WTC11 (cell line): ENCODE results near the gene PDE1A. TPM values are rescaled to one million over a fixed set of nuclear protein-coding genes. Genes with fewer than 3 reads are reported as not detected.

Source experiments
- ATAC-seq: fragments of 200-7000 bp; cut with Tn5 transposase; 2 replicates; pipeline ENCODE4 v1.10.0; 2021; ENCODE audit warnings: mild to moderate bottlenecking, moderate library complexity
- CTCF ChIA-PET: fragments of 300-600 bp; sonication (Branson Sonifier 250); formaldehyde crosslinking; loops from one replicate; lab custom pipeline; 2021; ENCODE audit warnings: antibody characterized with exemption; lab: Charles Lee
- POLR2A ChIA-PET: fragments of 350-600 bp; sonication (Branson Sonifier 250); formaldehyde crosslinking; loops from one replicate; lab custom pipeline; 2021; ENCODE audit warnings: antibody characterized with exemption; lab: Charles Lee
- DNase-seq: peaks from one replicate; pipeline ENCODE4 v3.0.0; 2021; ENCODE audit warnings: low spot score
- H3K27ac Mint-ChIP-seq: 2 replicates; pipeline ENCODE4 v1.8.0; 2021; ENCODE audit warnings: mixed read lengths
- H3K27me3 Mint-ChIP-seq: 2 replicates; pipeline ENCODE4 v1.8.0; 2021; ENCODE audit warnings: low read depth, mild to moderate bottlenecking, moderate library complexity, mixed read lengths
- H3K36me3 Mint-ChIP-seq: 2 replicates; pipeline ENCODE4 v1.8.0; 2021; ENCODE audit warnings: mixed read lengths
- H3K4me1 Mint-ChIP-seq: 2 replicates; pipeline ENCODE4 v1.8.0; 2022; ENCODE audit warnings: mixed read lengths
- H3K4me3 Mint-ChIP-seq: 2 replicates; pipeline ENCODE4 v1.8.0; 2021; ENCODE audit warnings: mild to moderate bottlenecking, moderate library complexity, mixed read lengths
- H3K9me3 Mint-ChIP-seq: 2 replicates; pipeline ENCODE4 v1.8.0; 2021; ENCODE audit warnings: mixed read lengths
- CREB1 ChIP-seq: sonication (generic); formaldehyde crosslinking; IDR thresholded peaks from 2 replicates; pipeline ENCODE4 v1.8.0; 2023; ENCODE audit warnings: mild to moderate bottlenecking, missing genetic modification reagents
- ELF4 ChIP-seq: sonication (generic); formaldehyde crosslinking; IDR thresholded peaks from 2 replicates; pipeline ENCODE4 v1.8.1; 2022; ENCODE audit warnings: low read depth, mild to moderate bottlenecking, moderate library complexity, missing genetic modification reagents
- ETV6 ChIP-seq: sonication (generic); formaldehyde crosslinking; IDR thresholded peaks from 2 replicates; pipeline ENCODE4 v1.8.1; 2022; ENCODE audit warnings: mild to moderate bottlenecking, missing genetic modification reagents
- FOXK1 ChIP-seq: sonication (generic); formaldehyde crosslinking; IDR thresholded peaks from 2 replicates; pipeline ENCODE4 v1.8.0; 2022; ENCODE audit warnings: mild to moderate bottlenecking, moderate library complexity, missing genetic modification reagents
- NFE2L1 ChIP-seq: sonication (generic); formaldehyde crosslinking; IDR thresholded peaks from 2 replicates; pipeline ENCODE4 v1.8.1; 2023; ENCODE audit warnings: missing genetic modification reagents
- NFYB ChIP-seq: sonication (generic); formaldehyde crosslinking; conservative IDR thresholded peaks from 2 replicates; pipeline ENCODE4 v1.8.0; 2022; ENCODE audit warnings: low read depth, missing genetic modification reagents
- NR2C2 ChIP-seq: sonication (generic); formaldehyde crosslinking; IDR thresholded peaks from 2 replicates; pipeline ENCODE4 v1.8.0; 2022; ENCODE audit warnings: mild to moderate bottlenecking, missing genetic modification reagents
- NR3C1 ChIP-seq: sonication (generic); formaldehyde crosslinking; conservative IDR thresholded peaks from 2 replicates; pipeline ENCODE4 v1.8.1; 2023; ENCODE audit warnings: low read depth, mild to moderate bottlenecking, missing genetic modification reagents
- SOX15 ChIP-seq: fragments of 250-450 bp; sonication (Bioruptor Pico); IDR thresholded peaks from 2 replicates; pipeline ENCODE4 v1.9.0; 2021; ENCODE audit warnings: mild to moderate bottlenecking
- TCF7 ChIP-seq: sonication (generic); formaldehyde crosslinking; IDR thresholded peaks from 2 replicates; pipeline ENCODE4 v1.8.0; 2022; ENCODE audit warnings: mild to moderate bottlenecking, low read depth, missing genetic modification reagents, moderate library complexity
- TEAD4 ChIP-seq: sonication (generic); formaldehyde crosslinking; IDR thresholded peaks from 2 replicates; pipeline ENCODE4 v1.8.0; 2022; ENCODE audit warnings: mild to moderate bottlenecking, missing genetic modification reagents
- ZBTB21 ChIP-seq: sonication (generic); formaldehyde crosslinking; IDR thresholded peaks from 2 replicates; pipeline ENCODE4 v1.8.1; 2023; ENCODE audit warnings: mild to moderate bottlenecking, missing genetic modification reagents, borderline replicate concordance
- ZNF263 ChIP-seq: sonication (generic); formaldehyde crosslinking; IDR thresholded peaks from 2 replicates; pipeline ENCODE4 v1.8.1; 2022; ENCODE audit warnings: low read depth, mild to moderate bottlenecking, moderate library complexity, missing genetic modification reagents
- ZNF317 ChIP-seq: sonication (generic); formaldehyde crosslinking; IDR thresholded peaks from 2 replicates; pipeline ENCODE4 v1.8.1; 2023; ENCODE audit warnings: low read depth, mild to moderate bottlenecking, moderate library complexity, missing genetic modification reagents, borderline replicate concordance
- total RNA-seq: library from RNA; stranded (reverse); gene quantifications from 3 replicates; pipeline ENCODE4 v1.2.3, GENCODE V29; 2021
- TF ChIP-seq, protein P1 (sequence below): sonication (generic); formaldehyde crosslinking; IDR thresholded peaks from 2 replicates; pipeline ENCODE4 v1.8.0; 2022; ENCODE audit warnings: mild to moderate bottlenecking, missing genetic modification reagents
- TF ChIP-seq, protein P2 (sequence below): sonication (generic); formaldehyde crosslinking; conservative IDR thresholded peaks from 2 replicates; pipeline ENCODE4 v1.8.1; 2022; ENCODE audit warnings: mild to moderate bottlenecking, missing genetic modification reagents
- TF ChIP-seq, protein P3 (sequence below): sonication (generic); formaldehyde crosslinking; IDR thresholded peaks from 2 replicates; pipeline ENCODE4 v1.8.0; 2023; ENCODE audit warnings: missing genetic modification reagents, mild to moderate bottlenecking, borderline replicate concordance
- TF ChIP-seq, protein P4 (sequence below): sonication (generic); formaldehyde crosslinking; IDR thresholded peaks from 2 replicates; pipeline ENCODE4 v1.8.0; 2022; ENCODE audit warnings: missing genetic modification reagents
- TF ChIP-seq, protein P5 (sequence below): sonication (generic); formaldehyde crosslinking; IDR thresholded peaks from 2 replicates; pipeline ENCODE4 v1.8.0; 2023; ENCODE audit warnings: mild to moderate bottlenecking, missing genetic modification reagents
- TF ChIP-seq, protein P6 (sequence below): sonication (generic); formaldehyde crosslinking; IDR thresholded peaks from 2 replicates; pipeline ENCODE4 v1.8.0; 2022; ENCODE audit warnings: mild to moderate bottlenecking, missing genetic modification reagents

PDE1A gene
- total RNA-seq, 1 experiment from 2014 or later: not detected

DNA sequence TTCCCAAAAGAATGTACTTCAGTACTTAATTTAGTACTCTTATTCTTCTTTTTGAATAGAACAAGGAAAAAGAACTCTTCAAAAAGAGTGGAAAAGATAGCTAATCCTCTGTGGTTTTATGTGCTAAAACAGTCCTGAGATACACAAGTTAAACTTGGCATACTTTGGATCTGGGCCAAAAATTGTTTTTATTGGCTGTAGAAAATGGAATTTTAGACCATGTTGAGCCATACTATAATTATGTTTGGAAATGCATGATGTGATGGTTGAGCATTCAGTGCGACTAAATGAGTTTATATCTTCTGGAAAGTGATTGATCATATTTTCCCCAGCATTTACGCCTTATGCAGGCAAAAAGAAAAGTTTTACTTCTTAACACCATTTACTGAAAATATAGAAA is 18.0 kb upstream of the PDE1A start:
- no peak for DNase-seq
- CTCF ChIA-PET: no interaction called here
- POLR2A ChIA-PET: no interaction called here

More for the DNA sequence above, 18.0 kb upstream of the PDE1A start:
- H3K36me3 Mint-ChIP-seq: no peaks in the 10 kb centered on the region
- no peak overlapping the region for H3K27ac Mint-ChIP-seq
- H3K27me3 Mint-ChIP-seq: no peaks in the 10 kb centered on the region
- H3K4me3 Mint-ChIP-seq: no peak overlapping the region
- no peak for ATAC-seq
- H3K4me1 Mint-ChIP-seq: peaks cover 14% of the 10 kb centered on the region
- H3K9me3 Mint-ChIP-seq: no peaks in the 10 kb centered on the region; the same call in 1 of the 2 replicates
- TF ChIP-seq SOX15 (CRISPR knock-in tag) (no peak), NR2C2 (CRISPR knock-in tag) (no peak), FOXK1 (no peak), TCF7 (CRISPR knock-in tag) (no peak), TEAD4 (CRISPR knock-in tag) (no peak), NFE2L1 (CRISPR knock-in tag) (no peak), ZBTB21 (no peak), ELF4 (CRISPR knock-in tag) (no peak), ZNF317 (CRISPR knock-in tag) (no peak), CREB1 (CRISPR knock-in tag) (no peak), NR3C1 (no peak), ZNF263 (CRISPR knock-in tag) (no peak), NFYB (CRISPR knock-in tag) (no peak), ETV6 (CRISPR knock-in tag) (no peak)
- TF ChIP-seq, protein P1, sequence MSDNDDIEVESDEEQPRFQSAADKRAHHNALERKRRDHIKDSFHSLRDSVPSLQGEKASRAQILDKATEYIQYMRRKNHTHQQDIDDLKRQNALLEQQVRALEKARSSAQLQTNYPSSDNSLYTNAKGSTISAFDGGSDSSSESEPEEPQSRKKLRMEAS: no peak
- TF ChIP-seq, protein P2, sequence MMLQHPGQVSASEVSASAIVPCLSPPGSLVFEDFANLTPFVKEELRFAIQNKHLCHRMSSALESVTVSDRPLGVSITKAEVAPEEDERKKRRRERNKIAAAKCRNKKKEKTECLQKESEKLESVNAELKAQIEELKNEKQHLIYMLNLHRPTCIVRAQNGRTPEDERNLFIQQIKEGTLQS (CRISPR knock-in tag): no peak
- TF ChIP-seq, protein P3, sequence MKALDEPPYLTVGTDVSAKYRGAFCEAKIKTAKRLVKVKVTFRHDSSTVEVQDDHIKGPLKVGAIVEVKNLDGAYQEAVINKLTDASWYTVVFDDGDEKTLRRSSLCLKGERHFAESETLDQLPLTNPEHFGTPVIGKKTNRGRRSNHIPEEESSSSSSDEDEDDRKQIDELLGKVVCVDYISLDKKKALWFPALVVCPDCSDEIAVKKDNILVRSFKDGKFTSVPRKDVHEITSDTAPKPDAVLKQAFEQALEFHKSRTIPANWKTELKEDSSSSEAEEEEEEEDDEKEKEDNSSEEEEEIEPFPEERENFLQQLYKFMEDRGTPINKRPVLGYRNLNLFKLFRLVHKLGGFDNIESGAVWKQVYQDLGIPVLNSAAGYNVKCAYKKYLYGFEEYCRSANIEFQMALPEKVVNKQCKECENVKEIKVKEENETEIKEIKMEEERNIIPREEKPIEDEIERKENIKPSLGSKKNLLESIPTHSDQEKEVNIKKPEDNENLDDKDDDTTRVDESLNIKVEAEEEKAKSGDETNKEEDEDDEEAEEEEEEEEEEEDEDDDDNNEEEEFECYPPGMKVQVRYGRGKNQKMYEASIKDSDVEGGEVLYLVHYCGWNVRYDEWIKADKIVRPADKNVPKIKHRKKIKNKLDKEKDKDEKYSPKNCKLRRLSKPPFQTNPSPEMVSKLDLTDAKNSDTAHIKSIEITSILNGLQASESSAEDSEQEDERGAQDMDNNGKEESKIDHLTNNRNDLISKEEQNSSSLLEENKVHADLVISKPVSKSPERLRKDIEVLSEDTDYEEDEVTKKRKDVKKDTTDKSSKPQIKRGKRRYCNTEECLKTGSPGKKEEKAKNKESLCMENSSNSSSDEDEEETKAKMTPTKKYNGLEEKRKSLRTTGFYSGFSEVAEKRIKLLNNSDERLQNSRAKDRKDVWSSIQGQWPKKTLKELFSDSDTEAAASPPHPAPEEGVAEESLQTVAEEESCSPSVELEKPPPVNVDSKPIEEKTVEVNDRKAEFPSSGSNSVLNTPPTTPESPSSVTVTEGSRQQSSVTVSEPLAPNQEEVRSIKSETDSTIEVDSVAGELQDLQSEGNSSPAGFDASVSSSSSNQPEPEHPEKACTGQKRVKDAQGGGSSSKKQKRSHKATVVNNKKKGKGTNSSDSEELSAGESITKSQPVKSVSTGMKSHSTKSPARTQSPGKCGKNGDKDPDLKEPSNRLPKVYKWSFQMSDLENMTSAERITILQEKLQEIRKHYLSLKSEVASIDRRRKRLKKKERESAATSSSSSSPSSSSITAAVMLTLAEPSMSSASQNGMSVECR (CRISPR knock-in tag): no peak
- TF ChIP-seq, protein P4, sequence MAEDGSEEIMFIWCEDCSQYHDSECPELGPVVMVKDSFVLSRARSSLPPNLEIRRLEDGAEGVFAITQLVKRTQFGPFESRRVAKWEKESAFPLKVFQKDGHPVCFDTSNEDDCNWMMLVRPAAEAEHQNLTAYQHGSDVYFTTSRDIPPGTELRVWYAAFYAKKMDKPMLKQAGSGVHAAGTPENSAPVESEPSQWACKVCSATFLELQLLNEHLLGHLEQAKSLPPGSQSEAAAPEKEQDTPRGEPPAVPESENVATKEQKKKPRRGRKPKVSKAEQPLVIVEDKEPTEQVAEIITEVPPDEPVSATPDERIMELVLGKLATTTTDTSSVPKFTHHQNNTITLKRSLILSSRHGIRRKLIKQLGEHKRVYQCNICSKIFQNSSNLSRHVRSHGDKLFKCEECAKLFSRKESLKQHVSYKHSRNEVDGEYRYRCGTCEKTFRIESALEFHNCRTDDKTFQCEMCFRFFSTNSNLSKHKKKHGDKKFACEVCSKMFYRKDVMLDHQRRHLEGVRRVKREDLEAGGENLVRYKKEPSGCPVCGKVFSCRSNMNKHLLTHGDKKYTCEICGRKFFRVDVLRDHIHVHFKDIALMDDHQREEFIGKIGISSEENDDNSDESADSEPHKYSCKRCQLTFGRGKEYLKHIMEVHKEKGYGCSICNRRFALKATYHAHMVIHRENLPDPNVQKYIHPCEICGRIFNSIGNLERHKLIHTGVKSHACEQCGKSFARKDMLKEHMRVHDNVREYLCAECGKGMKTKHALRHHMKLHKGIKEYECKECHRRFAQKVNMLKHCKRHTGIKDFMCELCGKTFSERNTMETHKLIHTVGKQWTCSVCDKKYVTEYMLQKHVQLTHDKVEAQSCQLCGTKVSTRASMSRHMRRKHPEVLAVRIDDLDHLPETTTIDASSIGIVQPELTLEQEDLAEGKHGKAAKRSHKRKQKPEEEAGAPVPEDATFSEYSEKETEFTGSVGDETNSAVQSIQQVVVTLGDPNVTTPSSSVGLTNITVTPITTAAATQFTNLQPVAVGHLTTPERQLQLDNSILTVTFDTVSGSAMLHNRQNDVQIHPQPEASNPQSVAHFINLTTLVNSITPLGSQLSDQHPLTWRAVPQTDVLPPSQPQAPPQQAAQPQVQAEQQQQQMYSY (CRISPR knock-in tag): no peak
- TF ChIP-seq, protein P5, sequence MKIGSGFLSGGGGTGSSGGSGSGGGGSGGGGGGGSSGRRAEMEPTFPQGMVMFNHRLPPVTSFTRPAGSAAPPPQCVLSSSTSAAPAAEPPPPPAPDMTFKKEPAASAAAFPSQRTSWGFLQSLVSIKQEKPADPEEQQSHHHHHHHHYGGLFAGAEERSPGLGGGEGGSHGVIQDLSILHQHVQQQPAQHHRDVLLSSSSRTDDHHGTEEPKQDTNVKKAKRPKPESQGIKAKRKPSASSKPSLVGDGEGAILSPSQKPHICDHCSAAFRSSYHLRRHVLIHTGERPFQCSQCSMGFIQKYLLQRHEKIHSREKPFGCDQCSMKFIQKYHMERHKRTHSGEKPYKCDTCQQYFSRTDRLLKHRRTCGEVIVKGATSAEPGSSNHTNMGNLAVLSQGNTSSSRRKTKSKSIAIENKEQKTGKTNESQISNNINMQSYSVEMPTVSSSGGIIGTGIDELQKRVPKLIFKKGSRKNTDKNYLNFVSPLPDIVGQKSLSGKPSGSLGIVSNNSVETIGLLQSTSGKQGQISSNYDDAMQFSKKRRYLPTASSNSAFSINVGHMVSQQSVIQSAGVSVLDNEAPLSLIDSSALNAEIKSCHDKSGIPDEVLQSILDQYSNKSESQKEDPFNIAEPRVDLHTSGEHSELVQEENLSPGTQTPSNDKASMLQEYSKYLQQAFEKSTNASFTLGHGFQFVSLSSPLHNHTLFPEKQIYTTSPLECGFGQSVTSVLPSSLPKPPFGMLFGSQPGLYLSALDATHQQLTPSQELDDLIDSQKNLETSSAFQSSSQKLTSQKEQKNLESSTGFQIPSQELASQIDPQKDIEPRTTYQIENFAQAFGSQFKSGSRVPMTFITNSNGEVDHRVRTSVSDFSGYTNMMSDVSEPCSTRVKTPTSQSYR (CRISPR knock-in tag): no peak
- TF ChIP-seq, protein P6, sequence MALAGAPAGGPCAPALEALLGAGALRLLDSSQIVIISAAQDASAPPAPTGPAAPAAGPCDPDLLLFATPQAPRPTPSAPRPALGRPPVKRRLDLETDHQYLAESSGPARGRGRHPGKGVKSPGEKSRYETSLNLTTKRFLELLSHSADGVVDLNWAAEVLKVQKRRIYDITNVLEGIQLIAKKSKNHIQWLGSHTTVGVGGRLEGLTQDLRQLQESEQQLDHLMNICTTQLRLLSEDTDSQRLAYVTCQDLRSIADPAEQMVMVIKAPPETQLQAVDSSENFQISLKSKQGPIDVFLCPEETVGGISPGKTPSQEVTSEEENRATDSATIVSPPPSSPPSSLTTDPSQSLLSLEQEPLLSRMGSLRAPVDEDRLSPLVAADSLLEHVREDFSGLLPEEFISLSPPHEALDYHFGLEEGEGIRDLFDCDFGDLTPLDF (CRISPR knock-in tag): no peak
